GM21825 (cell line): ENCODE results near the gene RIIAD1.
"Not testable (repeated sequence)": the region's sequence is repeated elsewhere in the genome, so short reads cannot be mapped to it uniquely, and the experiment has no call there.

Experiments used
- ATAC-seq: cut with Tn5 transposase; IDR thresholded peaks from one replicate; pipeline ENCODE4 v1.9.1; 2021; ENCODE audit warnings: mild to moderate bottlenecking, moderate library complexity; ENCODE audit not compliant: unreplicated experiment

The RIIAD1 gene, protein sequence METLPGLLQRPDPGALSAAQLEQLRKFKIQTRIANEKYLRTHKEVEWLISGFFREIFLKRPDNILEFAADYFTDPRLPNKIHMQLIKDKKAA

DNA sequence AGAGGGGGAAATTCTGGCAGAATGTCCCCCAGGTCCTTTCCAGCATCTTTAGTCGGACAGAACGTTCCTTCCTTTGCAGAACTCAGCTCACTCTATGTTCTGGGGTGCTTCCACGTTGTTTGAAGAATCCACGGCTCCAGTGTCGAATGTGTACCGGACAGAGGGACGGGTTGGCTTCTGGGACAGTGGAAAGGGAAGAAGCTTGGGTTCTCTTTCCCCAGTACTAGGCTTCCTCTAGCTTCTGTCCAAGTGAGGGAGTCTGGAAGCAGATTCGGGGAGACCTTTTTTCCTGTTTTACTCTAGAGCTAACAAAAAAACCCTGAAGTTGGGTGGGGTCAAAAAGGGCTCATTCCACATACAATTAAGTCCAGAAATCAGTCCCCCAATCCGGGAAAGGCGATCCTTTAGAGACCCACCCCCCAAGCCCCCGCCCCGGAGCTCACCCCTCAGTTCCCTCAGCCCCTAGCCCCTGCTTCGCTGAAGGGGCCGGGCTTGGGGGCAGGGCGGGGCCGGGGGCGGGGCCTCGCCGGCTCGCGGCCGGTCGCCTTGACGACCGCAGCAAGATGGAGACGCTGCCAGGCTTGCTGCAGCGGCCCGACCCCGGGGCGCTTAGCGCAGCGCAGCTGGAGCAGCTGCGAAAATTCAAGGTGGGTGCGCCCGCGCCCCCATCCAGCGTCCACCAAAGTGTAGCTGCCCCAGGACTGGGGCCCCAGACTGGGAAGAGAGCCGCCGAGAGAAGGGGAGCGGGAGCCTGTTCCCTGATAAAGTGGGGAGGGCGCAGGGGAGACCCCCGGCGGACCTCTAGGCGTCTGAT lies at the start of gene RIIAD1:
Gene RIIAD1, plus strand, starts transcription at position 549 of the 814 bp plus-strand sequence. Its CDS starts 15 bp downstream, at position 564.
- ATAC-seq = peak; percentile 64

DNA sequence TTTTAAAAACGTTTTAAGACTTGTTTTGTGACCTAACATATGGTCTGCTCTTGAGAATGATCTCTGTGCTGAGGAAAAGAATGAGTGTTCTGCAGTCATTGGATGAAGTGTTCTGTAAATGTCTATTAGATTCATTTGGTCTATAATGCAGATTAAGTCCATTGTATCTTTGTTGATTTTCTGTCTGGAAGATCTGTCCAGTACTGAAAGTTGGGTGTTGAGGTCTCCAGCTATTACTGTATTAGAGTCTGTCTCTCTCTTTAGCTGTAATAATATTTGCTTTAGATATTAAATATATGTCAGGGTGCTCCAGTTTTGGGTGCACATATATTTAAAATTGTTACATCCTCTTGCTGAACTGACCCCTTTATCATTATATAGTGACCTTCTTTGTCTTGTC lies 47.9 kb upstream of the RIIAD1 start:
- no peak for ATAC-seq

DNA sequence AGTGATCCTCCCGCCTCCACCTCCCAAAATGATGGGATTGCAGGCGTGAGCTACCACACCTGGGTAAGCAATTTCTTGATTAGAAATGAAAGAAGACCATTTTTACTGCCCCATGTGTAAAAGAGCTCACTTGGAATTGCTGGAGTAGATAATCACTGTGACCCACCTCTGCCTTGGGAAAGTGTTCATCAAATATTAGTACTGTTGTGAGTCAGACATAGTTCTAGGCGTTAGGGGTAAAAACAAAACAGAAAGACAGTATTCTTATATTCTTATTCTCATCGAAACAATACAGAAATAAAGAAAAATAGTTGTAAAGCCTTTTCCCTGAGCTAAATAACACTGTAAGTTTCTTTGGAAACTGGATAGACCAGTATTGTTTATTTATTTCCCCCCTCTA lies 40.9 kb upstream of the RIIAD1 start:
- no peak for ATAC-seq

DNA sequence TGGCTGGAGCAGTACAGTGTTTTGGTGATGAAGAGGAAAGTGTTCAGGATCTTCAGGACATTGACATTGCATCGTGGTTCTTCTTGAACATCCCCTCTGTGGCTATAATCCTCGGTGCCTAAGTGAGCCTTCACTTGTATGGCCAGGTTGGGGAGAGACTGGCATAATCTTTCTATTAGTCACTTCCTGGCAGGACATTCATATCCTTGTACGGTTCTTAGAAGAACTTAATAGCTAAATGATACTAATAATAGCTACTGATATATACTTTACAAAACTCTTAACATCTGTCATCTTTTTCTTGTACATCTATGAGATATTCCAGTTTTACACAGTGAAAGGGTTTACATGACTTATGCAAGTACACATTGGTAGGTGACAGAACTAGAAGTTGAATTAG lies 40.5 kb upstream of the RIIAD1 start:
- ATAC-seq = no peak

DNA sequence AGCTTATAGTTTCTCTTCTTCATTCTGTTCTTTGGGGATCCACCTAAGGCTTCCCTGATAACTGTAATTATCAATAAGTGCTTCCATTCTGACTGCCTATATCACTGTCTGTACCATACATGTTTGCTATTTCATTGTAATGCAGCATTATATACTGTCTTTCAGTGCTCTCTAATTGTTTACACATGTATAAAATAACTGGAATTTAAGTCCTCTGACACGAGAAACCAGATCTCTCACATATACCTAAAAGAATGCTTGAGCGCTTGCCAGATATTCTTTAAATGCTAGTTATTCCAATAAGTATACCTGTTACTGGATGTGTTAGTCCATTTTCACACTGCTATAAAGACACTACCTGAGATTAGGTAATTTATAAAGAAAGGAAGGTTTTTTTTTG lies 39.4 kb upstream of the RIIAD1 start:
- no peak for ATAC-seq

DNA sequence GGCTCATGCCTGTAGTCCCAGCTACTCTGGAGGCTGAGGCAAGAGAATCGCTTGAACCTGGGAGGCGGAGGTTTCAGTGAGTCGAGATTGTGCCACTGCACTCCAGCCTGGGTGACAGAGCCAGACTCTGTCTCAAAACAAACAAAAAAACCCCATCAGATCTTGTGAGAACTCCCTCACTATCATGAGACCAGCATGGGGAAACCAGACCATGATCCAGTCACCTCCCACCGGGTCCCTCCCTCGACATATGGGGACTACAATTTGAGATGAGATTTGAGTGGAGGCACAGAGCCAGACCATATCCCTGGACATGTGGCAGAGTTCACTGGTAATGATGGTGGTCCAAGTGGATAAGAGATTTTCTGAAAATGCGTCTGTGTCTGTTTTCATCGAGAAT lies 38.4 kb upstream of the RIIAD1 start:
- not testable (repeated sequence) for ATAC-seq

DNA sequence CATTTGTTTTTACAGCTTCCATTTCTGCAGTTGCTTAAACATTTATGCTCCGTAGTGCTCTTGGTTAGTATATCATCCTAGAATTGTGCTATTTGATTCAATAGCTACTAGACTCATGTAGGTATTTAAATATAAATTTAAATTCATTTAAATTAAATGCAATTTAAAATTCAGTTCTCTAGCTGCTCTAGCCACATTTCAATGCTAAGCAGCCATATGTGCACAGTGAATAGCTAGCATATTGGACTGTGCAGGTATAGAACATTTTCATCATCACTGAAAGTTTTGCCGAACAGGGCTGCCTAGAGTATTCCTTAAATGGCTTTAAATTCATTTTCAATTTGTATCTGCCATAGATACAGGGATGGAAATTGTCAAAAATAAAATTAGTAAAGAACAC lies 37.2 kb upstream of the RIIAD1 start:
- no peak for ATAC-seq

DNA sequence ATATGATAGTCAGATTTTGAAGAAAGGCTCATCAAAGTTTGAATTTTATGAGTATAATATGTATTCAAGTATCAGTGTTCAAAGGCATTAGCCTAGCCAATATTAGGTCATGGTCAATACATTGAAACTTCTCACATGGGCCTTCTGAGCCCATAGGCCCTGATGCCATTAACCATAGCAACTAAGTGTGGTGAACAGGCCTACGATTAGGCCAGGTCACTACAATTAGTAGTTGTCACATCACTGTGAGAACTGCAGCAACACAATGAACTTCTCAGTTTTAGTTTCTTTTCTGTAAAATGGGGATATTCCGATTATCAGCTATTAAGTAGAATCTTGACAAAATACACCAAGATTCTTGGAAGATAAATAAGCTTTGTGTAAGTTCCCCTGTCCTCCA lies 34.8 kb upstream of the RIIAD1 start:
- no peak for ATAC-seq

DNA sequence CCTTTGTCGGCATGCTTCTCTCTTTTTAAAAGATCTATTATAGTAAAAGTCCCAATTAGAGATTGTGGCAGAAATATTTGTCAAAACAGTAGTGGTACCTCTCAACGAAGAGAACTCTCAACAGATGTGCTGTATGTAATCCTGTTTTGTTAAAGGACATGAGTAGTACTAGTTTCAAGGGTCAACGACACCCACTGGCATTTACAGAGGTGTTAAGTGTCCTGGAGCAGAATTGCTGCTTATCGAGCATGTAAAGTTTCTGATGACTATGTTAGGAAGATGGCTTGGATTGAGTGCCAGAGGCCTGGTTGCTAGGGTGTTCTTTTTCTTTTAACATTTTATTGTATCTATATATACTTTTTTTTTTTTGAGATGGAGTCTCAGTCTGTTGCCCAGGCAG lies 31.8 kb upstream of the RIIAD1 start:
- no peak for ATAC-seq

DNA sequence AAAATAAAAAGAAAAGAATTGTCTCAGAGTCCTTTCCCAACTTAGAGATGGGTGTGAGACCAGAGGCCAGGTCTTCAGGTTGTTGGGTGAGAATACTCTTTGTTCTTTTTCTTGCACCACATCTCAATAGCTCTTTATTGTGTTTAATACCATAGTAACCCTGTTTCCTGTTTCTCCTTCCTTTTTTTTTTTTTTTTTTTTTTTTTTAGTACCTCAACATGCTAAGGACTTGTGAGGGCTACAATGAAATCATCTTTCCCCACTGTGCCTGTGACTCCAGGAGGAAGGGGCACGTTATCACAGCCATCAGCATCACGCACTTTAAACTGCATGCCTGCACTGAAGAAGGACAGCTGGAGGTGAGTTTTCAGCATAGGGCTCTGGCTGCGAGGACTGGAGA lies 29.1 kb upstream of the RIIAD1 start:
- ATAC-seq = no peak

DNA sequence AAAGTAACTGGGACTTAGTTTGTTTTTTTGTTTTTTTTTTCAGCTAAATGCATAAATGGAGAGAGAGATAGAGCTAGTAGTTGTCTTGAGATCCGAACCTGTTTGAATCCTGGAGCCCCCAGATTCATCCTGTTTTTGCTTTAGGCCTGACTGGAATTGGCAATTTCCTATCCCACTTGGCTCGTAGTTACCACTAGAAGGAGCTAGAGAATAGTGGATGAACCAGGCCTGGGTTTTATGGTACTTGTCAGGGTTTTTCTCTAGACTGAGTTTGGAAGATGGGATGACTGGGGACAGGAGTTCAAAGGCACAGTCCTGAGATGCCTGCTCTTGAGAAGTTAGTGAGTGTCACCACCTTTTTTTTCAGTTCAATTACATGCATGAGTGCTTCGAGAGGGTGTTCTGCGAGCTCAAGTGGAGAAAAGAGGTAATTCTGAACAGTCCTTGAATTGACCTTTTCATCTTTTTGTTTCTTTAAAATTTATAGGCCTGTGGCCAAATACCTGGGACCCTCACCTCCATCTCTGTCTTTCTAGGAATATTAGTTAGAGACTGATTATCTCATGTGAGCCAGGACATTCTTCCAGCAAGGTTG lies 28.2 kb upstream of the RIIAD1 start:
- no peak for ATAC-seq

DNA sequence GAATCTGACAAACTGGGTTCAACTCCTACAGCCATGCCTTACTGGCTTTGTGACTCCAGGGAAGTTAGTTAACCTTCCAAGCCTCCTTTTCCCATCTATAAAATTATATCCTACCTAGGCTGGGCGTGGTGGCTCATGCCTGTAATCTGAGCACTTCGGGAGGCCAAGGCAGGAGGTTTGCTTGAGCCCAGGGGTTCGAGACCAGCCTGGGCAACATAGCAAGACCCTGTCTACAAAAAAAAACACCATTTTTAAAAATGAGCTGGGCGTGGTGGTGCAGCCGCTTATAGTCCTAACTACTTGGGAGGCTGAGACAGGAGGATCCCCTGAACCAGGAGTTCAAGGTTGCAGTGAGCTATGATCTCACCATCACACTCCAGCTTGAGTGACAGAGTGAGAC lies 19.8 kb upstream of the RIIAD1 start:
- ATAC-seq = no peak

DNA sequence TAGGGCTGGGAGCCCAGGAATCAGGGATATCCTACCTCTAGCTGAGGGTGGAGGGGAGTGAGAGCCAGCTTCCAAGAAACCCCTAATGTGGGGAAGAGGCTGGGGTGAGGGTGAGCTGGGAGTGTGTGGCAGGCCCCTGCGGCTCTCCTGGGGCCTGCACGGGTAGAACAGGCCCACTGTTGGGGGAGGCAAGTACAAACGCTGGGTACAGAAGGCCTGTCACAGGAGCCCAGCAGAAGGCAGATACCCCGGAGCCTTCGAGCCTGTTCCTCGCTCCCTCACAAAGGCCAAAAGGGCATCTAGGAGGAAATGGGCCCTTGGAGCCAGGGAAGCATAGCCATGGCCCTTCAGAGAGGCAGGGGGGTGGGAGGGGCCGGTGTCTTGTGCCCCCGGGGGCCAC lies 18.4 kb upstream of the RIIAD1 start:
- no peak for ATAC-seq

DNA sequence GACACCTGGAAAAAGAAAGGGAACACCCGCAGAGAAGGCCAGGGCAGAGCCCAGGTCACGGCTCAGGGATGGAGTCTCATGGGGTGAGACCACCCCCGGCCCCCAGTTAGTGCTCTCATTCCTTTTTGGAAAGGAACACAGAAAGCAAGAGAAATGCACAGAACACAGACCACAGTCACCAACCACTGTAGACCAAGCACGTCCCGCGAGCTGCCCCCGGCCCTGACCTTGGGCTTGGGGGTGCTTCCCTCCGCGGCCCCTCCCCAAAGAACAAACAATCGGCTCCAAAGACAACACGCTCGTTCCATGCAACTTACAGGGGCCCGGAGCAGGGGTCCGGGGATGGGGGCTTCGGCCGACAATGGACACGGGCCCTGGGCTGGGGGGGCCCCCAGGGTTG lies 17.5 kb upstream of the RIIAD1 start:
- ATAC-seq = no peak

DNA sequence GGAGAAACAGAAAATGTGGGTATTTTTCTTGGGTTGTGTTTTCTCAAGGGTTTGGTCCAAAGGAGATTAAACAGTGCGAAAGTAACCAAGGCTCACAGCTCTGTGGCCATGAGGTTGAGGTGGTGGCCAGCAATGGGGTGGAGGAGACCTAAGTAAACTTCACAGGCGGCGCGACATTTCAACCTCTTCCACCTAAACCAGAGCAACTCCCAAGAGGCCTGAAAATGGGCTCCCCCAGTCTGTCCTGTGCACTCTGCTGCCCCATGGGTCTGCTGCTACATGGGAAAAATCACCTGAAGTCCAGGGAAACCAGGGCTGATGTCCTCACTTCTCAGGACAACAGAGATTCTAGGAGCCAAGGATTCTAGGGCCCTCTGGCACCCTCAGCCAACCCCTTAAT lies 17.1 kb upstream of the RIIAD1 start:
- ATAC-seq = no peak

DNA sequence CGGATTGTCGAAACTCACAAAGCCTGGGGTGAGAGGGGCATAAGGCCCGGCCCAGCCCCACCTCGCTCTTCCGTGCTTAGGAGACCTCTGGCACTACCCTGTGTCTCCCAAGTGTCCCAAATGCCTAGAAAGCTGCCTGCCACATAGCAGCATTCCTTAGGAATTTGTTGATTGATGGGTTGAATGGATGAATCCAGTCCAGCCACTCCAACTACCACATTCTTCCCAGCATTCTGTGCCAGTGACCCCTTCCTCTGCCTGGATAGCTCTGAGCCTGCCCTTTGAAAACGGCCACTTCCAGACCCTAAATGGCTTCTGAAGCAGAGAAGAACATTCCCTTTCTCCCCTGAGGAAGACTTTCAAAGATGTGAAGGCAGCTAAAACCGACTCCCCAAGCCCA lies 16.2 kb upstream of the RIIAD1 start:
- no peak for ATAC-seq

DNA sequence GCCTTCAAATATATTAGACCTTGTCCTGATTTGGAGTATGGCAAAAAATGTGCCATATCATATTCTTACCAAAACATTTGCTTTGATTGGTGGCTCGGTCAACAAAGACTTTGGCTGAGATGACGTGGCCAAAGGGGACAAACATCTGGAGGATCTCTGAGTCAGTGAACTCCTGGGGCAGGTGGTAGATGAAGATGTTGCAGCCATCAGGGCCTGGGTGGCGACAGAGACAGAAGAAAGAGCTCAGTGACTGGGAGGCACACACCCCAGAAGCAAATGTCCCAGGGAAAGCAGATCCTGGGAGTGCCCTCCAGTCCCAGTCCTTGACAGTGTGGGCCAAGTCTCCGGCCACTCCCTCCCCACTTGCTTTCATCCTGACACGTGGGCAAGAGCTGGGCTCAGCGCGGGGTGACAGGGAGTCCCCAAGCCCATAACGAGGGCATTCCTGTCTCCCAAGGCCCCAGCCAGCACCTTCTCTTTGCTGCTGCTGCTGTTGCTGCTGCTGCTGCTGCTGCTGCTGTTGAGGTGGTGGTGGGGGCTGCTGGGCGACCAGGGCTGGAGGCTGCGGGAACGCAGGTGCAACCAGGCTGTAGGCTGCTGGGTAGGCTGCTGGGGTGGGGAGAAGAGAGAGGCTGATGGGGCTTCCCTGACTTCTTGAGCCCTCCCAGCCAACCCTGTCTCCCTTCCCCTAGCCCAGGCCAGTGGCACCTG lies 15.4 kb upstream of the RIIAD1 start:
- ATAC-seq = no peak

DNA sequence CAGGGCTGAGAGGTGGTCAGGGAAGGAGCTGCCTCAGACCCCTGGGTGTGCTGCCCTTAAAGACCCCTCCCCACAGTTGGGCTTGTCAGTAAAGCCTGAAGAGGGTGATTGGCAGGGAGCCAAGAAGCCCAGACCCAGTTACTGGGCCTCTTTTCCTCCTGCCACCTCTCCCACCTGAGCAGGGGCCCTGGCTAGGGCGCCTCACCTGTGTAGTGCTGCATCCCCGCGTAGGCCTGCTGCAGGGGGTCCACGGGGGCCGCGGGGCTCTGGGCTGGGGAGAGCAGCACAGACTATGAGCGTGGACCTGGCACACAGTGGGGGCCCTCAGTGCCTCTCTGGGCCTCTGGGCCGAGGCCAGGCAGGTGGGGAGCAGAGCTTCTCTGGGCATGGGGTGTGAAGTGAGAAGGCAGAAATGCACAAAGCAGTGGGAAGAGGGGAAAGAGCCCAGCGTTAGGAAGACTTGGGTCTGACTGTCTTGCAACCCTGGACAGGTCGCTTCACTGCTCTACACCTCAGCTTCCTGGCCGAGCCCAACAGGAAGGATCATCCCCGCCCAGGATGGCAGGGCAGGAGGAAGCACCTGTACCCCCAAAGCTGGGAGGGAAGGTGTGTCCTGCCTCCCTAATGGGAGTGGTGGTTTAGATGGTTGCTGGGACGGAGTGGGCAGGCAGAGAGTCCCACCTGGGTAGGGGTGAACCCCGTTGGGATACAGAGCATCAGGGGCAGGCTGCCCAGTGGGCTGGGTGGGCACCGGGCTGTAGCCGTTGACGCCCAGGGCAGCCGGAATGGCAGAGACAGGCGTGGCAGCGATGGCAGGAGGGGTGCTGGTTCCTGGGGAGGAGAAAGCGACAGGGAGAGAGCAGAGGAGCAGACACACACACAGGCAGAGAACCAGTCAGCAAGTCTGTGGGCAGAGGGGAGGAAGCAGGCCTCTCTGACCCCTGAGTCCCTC lies 14.6 kb upstream of the RIIAD1 start:
- no peak for ATAC-seq

DNA sequence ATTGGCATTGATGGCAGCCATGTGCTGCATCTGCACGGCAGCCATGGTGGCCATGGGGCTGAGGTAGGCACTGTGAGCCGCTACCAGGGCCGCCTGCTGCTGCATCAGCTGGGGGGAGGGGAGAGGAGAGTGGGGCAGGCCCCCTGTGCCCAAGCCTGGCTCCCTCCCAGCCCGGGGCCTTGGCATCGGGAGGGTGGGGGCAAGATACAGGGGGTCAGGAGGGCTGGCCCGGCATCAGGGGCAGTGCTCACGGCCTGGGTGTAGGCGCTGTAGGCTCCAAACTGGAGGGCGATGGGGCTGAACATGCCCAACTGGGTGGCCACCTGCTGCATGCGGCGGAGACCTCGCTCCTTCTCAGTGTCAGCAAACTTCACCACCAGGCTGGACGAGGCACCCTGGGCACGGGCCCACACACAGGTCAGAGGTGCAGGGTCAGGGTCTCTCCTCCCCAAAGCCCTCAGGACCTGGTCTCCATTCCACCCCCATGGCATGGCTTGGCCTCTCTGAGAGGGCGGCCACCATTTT lies 13.7 kb upstream of the RIIAD1 start:
- ATAC-seq = no peak

DNA sequence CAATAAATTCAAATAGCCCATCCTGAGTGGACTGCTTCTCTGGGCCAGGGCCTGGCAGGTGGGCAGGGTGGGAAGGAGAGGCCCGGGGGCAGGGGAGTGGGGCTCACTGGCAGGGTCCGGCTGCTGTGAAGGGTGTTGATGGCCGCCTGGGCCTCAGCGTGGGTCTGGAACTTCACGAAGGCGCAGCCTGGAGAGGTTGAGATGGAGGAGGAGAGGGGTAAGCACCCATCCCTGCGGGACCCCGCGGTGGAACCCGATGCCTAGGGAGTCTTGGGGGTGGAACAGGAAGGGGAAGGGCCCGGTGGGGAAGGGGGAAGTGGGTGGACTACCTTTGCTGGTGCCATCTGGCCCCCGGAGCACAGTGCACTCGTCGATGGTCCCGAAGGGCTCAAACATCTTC lies 12.4 kb upstream of the RIIAD1 start:
- no peak for ATAC-seq
